Measurements from ENCODE around the gene TBC1D22A.

DNA sequence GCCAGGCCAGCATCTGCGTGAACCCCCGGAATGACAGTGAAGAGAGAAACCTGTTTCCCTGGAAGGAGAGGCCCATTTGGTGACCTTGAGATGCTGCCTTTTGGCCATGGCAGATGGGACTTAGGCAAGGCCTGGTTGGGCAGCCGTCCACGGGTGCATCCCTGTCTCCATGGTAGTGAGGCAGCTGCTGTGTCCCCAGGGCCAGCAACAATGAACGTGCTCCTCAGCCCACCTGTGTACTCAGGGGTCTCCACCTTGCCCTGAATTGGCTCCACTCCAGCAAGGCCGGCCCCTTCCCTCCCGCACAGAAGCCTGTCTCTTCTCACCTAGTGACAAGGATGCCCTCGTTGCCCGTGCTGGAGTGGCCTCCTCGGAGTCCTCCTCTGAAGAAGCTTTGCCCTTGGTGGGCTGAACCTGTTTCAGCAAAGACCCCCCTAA is 441.1 kb downstream of the TBC1D22A start:
- TF ChIP-seq, protein P1, sequence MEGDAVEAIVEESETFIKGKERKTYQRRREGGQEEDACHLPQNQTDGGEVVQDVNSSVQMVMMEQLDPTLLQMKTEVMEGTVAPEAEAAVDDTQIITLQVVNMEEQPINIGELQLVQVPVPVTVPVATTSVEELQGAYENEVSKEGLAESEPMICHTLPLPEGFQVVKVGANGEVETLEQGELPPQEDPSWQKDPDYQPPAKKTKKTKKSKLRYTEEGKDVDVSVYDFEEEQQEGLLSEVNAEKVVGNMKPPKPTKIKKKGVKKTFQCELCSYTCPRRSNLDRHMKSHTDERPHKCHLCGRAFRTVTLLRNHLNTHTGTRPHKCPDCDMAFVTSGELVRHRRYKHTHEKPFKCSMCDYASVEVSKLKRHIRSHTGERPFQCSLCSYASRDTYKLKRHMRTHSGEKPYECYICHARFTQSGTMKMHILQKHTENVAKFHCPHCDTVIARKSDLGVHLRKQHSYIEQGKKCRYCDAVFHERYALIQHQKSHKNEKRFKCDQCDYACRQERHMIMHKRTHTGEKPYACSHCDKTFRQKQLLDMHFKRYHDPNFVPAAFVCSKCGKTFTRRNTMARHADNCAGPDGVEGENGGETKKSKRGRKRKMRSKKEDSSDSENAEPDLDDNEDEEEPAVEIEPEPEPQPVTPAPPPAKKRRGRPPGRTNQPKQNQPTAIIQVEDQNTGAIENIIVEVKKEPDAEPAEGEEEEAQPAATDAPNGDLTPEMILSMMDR (IDR thresholded peaks at IDR 0.05): no peak
- TF ChIP-seq POLR2A (IDR thresholded peaks at IDR 0.05): no peak

All from right lobe of liver (tissue), 4 donors.